Epithelial cell of esophagus (primary cell): Measurements from ENCODE around the gene BTBD10.
A peak's percentile ranks its signal among the peaks of the same experiment; 100 is the strongest.
"Not testable (repeated sequence)": the region's sequence is repeated elsewhere in the genome, so short reads cannot be mapped to it uniquely, and the experiment has no call there.

Experiments
- DNase-seq: peaks from one replicate; pipeline ENCODE4 v3.0.0; 2010; ENCODE audit warnings: low read depth
- H3K4me3 ChIP-seq: 2 replicates; pipeline ENCODE4 v1.5.1; 2011; ENCODE audit warnings: mild to moderate bottlenecking, low read length, control low read depth
- TF ChIP-seq, protein P1 (sequence below): IDR thresholded peaks from 2 replicates; pipeline ENCODE4 v1.5.1; 2011; ENCODE audit warnings: low read depth, mild to moderate bottlenecking, low read length, control low read depth, inconsistent platforms; ENCODE audit not compliant: insufficient read depth; ENCODE audit errors: missing control alignments

BTBD10 gene

GRCh38 chr11:13446444-13446843, 16.6 kb downstream of the BTBD10 start:
- TF ChIP-seq, protein P1, sequence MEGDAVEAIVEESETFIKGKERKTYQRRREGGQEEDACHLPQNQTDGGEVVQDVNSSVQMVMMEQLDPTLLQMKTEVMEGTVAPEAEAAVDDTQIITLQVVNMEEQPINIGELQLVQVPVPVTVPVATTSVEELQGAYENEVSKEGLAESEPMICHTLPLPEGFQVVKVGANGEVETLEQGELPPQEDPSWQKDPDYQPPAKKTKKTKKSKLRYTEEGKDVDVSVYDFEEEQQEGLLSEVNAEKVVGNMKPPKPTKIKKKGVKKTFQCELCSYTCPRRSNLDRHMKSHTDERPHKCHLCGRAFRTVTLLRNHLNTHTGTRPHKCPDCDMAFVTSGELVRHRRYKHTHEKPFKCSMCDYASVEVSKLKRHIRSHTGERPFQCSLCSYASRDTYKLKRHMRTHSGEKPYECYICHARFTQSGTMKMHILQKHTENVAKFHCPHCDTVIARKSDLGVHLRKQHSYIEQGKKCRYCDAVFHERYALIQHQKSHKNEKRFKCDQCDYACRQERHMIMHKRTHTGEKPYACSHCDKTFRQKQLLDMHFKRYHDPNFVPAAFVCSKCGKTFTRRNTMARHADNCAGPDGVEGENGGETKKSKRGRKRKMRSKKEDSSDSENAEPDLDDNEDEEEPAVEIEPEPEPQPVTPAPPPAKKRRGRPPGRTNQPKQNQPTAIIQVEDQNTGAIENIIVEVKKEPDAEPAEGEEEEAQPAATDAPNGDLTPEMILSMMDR: no peak
- H3K4me3 ChIP-seq: no peak overlapping the region
- DNase-seq: peak; percentile 34

DNA sequence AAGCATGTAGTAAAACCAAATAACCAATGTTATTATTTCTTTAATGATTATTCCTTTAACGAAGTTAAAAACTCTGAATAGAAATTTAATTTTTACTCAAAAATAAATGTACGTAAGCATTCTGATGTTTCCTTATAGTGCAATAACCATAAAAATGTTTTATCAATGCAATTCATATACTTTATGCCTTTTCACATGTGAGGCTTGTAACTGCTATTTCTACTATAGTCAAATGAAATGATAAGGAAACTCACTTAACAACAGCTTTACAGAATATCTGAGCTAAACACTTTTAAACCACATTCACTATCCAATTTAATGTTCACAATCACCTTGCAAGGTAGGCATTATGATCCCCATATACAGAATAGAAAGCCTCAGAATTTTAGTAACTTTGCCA, 17.4 kb downstream of the BTBD10 start:
- TF ChIP-seq, protein P1: no peak
- no peak overlapping the region for H3K4me3 ChIP-seq
- DNase-seq: no peak

- peak; percentile 92 for DNase-seq
- TF ChIP-seq, protein P1: no peak
- no peak overlapping the region for H3K4me3 ChIP-seq
Measured at GRCh38 chr11:13440100-13440855, 22.7 kb downstream of the BTBD10 start.

- no peak overlapping the region for H3K4me3 ChIP-seq
- TF ChIP-seq, protein P1: no peak
- no peak for DNase-seq
Measured at GRCh38 chr11:13438291-13438690, 24.7 kb downstream of the BTBD10 start.

- H3K4me3 ChIP-seq, DNase-seq: not testable (repeated sequence)
Measured at GRCh38 chr11:13436836-13437235, 26.2 kb downstream of the BTBD10 start.

DNA sequence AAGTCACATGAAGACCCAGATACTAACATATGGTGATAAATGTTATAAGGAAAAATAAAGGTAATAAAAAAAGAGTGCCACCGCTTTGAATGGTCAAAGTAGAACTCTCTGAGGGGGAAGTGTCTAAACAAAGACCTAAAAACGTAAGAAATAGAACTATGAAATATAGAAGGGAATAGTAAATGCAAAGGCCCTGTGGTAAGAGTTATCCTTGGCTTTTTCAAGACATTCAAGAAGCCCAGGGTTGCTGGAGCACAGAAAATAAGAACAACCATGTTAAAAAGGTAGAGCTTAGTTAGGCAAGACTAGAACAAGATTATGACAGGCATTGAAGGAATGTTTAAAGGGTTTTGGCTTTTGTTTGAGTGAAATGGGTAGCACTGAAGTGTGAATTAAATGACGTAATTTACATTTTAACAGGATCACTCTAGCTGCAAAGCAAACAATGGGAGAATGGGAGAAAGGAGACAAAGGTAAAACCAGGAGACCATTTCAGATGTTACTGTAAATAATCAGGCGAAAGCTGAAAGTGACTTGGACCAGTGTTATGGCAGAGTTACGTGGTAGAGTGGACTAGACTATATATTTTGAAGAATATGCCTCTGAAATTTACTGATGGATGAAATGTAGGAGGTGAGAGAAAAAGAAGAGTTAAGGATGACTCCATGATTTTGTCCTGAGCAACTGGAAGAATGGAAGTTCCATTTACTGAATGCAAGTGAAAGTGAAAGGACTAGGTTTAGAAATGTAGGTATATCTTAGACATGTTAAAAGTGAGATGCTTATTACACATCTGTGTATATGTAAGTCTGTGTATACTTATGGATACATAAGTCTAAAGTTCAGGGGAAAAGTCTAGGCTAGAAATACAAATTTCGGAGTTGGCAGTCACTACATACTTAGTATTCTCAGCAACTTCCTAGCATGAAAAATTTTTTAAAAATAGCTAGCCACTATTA, 28.5 kb downstream of the BTBD10 start:
- peak; percentile 72 for DNase-seq
- TF ChIP-seq, protein P1: no peak
- H3K4me3 ChIP-seq: no peak overlapping the region

- TF ChIP-seq, protein P1: no peak
- no peak for DNase-seq
- no peak overlapping the region for H3K4me3 ChIP-seq
Measured at GRCh38 chr11:13433437-13433836, 29.6 kb downstream of the BTBD10 start.
